SK-N-SH (cell line): ENCODE results near the gene RAPGEF4.

Experiments
- CTCF ChIP-seq: fragments of 200-600 bp; sonication (generic); IDR thresholded peaks from 2 replicates; pipeline ENCODE4 v1.6.1; 2017; ENCODE audit warnings: antibody characterized with exemption, mild to moderate bottlenecking, moderate library complexity
- FOSL2 ChIP-seq: IDR thresholded peaks from 2 replicates; pipeline ENCODE4 v1.4.0; 2012; ENCODE audit warnings: low read depth, mild to moderate bottlenecking, moderate library complexity, borderline replicate concordance
- TF ChIP-seq, protein P1 (sequence below): fragments of 150-350 bp; IDR thresholded peaks from 2 replicates; pipeline ENCODE4 v1.6.1; 2017; ENCODE audit warnings: antibody characterized with exemption, low read length, low read depth, borderline replicate concordance

- no peak for TF ChIP-seq CTCF
- TF ChIP-seq, protein P1, sequence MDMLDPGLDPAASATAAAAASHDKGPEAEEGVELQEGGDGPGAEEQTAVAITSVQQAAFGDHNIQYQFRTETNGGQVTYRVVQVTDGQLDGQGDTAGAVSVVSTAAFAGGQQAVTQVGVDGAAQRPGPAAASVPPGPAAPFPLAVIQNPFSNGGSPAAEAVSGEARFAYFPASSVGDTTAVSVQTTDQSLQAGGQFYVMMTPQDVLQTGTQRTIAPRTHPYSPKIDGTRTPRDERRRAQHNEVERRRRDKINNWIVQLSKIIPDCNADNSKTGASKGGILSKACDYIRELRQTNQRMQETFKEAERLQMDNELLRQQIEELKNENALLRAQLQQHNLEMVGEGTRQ, result no peak
- no peak for TF ChIP-seq FOSL2
Observed at GRCh38 chr2:172938713-172939375, 203.2 kb downstream of the RAPGEF4 start.
